SIG-M5 treated with dmso at 0.1 percent for 504 hours (cell line): ENCODE results near the gene TSPAN18.

Source experiments
- DNase-seq: peaks from one replicate; lab custom pipeline; 2025; ENCODE audit not compliant: unreplicated experiment; lab: John Stamatoyannopoulos, UW

The TSPAN18 gene

GRCh38 chr11:44971185-44971584 is 244.4 kb downstream of the TSPAN18 start:
- DNase-seq, result no peak

- no peak for DNase-seq
These were observed 246.1 kb downstream of the TSPAN18 start for GRCh38 chr11:44972746-44973435.

DNA sequence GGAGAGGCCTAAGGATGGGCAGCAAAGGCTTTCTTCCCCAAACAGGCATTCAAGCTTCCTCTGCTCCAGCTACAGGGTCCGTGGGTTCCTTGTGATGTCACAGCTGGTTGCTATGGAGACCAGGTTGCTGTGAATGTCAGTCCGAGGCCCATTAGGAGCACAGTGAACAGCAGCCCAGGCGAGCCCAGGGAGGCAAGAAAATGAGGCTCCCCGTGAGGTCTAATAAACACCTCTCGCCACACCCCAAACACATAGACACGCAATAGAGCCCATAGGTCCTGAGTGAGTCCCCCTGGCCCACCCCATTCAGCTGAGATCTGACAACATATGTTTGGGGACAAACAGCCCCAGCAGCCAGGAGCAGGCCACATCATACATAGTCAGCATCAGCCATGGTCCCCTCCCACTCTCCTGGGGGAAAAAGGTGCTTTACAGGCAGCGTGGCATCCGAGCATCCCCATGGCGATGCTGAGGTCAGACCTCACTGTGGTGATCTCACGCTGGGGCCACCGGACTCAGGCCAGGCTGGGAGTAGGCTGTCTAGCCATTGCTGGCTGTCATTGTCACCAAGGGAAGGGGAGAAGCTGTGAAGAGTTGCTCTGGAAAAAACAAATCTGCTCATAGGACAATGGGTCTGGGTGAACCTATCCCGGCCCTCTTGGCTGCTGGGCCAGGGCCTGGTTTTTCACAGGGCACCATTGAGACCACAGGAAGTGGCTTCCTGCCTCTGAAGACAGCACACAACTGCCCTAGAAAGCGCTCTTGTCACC is 247.1 kb downstream of the TSPAN18 start:
- no peak for DNase-seq

- DNase-seq, result no peak
These were observed 247.7 kb downstream of the TSPAN18 start for GRCh38 chr11:44974402-44975000.

- DNase-seq, result no peak
These were observed 249.8 kb downstream of the TSPAN18 start for GRCh38 chr11:44976576-44976975.

- DNase-seq, result no peak
These were observed 250.8 kb downstream of the TSPAN18 start for GRCh38 chr11:44977493-44977984.

GRCh38 chr11:44978274-44978960 is 251.7 kb downstream of the TSPAN18 start:
- DNase-seq, result no peak

GRCh38 chr11:44978961-44979331 is 252.2 kb downstream of the TSPAN18 start:
- peak; percentile 36 for DNase-seq

DNA sequence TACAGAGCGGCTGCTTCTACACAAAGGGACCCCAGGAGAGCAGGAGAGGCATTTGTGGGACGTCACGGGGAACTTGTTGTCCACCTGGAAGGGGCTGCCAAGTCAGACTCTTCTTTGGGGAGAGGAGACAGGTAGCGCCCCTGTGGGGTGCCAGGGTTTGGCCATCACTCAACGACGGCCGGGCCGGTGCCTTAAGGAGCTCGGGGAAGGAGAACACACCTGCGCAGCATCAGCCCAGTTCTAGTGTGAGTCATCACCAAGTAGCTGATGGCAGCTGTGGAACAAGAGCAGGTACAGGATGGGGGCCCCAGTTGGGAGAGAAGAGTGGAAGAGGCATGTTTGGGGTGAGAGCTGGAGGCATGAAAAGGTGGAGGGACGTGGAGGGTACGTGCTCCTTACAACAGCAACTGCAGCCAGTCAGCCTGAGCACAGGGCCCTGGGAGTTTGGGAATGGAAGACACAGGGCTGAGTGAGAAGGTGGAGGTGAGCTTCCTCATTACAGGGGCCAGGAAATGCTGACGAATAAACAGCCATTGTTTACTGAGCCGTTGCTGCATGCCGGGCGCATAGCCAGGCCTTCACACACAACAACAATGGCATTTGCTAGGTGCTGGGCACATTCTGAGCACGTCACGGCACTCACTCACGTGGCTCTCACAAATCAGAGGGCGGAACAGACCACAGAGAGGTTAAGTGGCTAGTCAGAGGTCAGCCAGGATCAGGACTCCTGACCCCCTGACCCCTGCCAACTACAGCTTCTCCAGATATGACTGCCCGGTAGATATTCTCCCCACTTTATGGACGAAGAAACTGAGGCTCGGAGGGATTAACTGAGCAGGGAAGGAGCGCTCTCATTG is 253.0 kb downstream of the TSPAN18 start:
- peak; percentile 35 for DNase-seq

- no peak for DNase-seq
These were observed 254.0 kb downstream of the TSPAN18 start for GRCh38 chr11:44980533-44981427.
